GM21515 (cell line): ENCODE measurements around the gene VSTM2L.
"Not testable (repeated sequence)": the region's sequence is repeated elsewhere in the genome, so short reads cannot be mapped to it uniquely, and the experiment has no call there.

ENCODE experiments used
- ATAC-seq: cut with Tn5 transposase; IDR thresholded peaks from one replicate; pipeline ENCODE4 v1.9.1; 2021; ENCODE audit not compliant: unreplicated experiment

VSTM2L gene, protein sequence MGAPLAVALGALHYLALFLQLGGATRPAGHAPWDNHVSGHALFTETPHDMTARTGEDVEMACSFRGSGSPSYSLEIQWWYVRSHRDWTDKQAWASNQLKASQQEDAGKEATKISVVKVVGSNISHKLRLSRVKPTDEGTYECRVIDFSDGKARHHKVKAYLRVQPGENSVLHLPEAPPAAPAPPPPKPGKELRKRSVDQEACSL

DNA sequence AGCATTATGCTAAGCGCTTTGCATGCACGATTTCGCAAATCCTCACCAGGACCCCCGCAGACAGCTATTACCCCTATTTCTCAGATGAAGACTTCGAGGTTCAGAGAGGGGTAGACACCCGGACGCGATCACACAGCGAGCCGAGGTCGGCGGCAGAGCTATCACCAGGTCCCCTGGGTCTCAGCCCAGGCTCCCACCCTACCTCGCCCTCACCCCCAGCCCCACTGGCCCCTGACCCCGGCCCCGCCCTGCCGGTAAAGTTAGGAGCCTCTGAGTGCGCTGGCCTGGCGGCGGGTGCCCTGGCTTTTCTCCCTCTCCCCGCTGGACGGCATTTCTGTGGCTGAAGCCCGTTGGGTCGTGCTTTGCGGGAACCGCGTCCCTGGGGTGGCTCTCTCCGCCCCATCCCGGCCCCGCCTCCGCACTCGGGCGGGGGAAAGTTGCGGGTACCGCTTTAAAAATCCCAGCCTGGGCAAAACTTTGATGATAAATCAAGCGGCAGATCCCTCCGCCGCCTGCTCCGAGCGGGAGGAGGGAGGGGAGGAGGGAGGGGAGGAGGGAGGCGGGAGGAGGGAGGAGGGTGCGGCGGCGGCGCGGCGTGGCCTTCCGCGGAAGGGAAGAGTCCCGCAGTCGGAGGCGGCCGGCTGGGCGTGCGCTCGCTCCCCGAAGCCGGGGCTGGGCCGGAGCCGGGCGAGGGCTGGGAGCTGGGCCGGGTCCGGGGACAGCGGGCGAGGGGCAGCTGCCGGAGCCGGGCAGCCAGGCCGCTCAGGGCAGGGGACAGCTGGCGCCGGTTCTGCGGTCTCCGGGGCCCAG lies at the start of gene VSTM2L:
TSS of gene VSTM2L (plus strand) at position 624 of the 810 bp plus-strand sequence. CDS start 224 bp downstream, outside the sequence.
- no peak for ATAC-seq

DNA sequence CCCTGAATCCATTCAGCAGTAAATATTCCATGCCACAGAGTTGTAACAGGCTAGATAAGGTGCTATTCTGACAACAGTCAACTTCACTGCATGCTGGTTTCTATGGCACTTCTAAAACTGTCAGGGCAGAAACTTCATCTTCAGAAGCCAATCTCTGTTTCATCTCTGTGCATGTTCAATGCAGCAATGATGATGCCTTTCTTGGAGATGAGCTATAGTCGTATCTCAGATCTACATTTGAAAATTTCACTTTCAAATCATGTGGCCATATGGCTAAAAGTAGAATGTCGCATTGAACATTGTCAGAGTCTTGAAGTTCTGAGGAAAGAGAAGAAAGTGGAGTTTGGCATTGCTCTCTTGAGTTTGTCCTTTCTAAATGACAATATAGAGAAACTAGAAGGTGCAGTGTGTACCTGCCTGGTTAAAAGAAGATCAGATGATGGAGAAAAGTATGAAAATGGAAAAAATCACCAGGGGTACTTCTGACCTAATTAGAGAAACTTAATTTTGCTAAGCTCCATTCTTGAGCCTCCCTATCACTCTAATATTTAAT lies 49.0 kb upstream of the VSTM2L start:
- peak; percentile 75 for ATAC-seq

DNA sequence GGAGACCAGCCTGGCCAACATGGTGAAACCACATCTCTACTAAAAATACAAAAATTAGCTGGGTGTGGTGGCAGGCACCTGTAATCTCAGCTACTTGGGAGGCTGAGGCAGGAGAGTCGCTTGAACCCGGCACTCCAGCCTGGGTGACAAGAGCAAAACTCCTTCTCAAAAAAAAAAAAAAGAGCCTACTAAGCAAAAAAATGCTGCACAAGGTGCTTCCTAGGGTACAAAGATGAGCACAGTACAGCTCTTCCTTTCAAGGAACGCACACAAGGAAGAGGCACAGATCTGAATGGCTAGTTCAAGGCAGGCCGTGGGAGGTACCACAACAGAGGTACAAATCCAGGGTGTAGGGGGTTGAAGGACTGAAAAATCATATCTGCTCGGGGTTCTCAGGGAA lies 46.9 kb upstream of the VSTM2L start:
- not testable (repeated sequence) for ATAC-seq

DNA sequence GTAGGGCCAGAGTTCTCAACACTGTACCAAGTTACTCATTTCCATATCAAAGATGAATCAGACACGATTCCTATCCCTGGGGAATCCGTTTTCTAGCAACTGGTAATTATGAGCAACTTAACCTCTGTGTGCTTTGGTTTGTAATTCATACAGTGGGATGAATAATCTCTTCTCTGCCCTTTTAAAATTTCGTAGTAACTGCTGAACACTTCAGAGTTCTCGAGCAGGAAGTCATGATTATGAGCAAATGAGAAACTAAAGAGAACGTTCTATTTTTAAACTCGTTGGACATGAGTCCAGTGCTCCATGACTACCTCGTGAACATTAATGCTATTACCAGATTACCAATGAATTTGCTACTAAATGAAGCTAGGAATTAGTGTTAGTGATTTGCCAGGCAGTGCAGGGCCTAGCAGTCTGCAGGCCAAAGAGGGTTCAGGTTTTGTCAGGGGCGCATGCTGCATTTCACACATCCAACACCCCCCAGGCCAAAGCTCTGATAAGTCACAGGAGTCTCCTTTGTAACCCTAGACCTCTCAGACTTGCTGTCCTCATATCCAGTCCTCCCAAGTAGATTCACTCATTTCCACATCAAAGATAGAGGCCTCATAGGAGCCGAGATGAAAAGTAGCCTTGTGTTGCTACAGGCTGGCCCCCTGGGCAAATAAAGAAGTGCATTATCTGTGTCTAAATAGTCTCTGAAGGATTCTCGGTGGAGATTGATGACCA lies 45.8 kb upstream of the VSTM2L start:
- ATAC-seq, result no peak

DNA sequence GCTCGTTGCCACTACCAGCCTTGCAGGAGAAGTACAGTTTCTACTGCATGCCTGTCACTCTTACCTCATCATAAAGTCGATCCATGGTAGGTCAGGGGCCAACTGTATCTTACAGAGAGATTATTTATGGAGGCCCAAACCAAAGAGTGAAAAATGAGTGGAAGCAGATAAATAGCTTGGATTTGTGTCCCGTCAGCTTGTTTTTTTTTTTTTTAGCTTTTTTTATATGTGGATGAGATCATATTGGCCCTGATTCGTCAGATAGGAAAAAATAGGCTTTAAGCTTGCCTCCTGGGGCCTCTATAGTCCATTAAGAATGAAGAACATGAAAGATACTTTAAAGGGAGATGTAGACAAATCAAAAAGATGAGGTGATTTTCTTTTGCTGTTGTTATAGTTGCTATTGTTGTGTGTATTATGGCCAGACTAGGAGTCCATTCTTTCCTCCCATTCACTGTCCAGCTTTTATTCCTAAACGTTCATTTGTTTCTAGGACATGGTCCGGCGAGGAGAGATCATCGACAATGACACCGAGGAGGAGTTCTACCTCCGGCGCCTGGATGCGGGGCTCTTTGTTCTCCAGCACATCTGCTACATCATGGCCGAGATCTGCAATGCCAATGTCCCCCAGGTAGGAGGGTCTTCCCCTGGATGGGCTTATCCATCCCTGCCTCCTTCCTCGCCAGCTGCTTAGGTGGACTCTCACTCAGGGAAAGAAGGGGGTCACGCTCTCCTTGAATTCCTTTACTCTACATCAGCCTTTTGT lies 43.3 kb upstream of the VSTM2L start:
- ATAC-seq, result no peak

DNA sequence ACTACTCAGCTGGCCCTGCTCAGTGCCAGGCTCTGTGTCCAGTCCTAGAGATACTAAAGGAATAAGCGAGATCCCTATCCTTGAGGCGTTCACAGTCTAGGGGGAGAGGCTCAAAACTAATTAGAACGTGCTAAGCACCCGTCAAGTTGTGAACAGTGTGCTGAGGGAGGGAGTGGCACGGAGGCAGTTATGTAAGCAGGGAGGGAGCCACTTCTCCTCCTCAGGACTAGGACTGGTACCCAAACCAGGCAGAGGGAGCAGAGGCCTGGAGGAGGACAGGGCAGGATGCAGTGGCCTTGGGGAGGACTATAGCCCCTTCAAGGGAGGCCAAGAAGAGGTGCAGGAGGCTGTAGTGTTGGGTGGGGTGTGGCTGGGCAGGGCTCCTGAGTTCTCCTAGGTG lies 39.6 kb upstream of the VSTM2L start:
- no peak for ATAC-seq

DNA sequence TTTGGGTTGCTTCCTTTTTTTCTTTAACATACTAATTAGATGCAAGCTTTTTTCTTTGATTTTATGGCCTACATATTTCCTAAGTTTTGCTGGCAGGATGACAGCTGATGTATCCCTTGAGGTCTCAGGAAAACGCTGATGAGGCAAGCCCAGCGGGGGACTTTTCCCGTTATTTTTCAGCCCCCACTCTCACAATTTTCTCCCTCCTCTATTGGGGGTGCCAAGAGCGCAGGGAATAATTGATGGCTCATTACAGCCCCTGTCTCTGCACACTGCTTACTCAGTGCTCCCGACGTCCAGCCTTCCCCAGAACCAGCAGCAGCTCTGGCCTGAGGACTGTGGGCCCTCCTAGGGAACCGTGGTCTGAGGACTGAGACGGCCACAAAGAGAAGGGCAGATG lies 38.6 kb upstream of the VSTM2L start:
- no peak for ATAC-seq

DNA sequence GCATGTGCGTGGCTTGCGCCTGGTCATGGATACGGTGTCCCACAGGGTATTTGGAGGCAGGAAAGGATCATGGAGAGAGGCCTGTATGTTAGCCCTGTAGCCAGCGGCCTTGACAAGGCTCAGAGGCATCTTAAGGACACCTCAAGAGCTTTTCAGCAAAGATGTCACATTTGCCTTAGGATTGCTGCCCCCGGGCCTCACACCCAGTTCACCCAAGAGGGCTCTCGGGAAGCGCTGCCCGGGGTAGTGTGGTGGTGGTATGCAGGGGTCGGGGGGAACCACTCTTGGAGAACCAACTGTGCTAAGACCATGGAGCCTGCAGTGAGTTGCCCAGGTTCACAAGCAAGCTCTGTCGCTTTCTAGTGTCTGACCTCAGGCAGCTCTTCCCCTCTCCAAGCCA lies 36.9 kb upstream of the VSTM2L start:
- no peak for ATAC-seq

DNA sequence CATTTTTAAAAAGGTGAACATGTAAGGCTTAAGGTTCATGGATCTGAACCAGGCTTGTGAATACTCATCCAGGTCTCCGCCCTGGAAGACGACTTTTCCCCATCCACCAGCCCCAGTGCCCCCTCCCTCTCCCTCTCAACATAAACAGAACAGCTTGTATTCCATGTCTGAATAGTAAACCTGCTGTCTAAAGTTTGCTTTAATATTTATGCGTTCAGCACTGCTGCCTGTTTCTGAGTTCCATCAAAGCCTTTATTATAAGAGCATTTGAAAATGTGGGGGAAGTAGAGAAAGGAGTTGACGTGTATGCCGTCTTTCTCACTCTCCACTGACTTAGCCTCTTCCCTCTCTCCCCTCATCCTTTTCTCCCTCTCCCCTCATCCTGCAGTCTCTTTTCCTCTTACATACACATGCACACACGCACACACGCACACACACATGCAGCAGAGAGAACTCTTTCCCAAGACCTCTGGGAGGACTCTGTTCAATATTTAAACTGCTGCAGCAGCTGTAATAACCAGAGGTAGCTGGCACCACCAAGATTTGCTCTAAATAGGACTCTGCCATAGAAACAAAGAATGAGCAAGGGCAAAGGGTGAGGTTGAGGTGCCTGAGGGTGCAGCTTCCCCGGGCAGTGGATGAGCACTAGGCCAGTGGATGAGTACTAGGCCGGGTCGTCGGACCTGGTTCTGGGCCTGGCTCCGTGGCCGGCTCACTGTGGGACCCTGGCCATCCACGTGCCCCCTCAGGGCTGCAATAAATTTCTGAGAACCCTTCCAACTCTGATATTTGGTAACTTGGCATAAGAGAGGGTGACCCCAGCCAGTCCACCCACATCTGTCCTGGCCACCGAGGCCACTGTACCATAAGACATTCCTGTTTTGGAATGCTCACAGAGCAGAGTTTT lies 35.4 kb upstream of the VSTM2L start:
- no peak for ATAC-seq

DNA sequence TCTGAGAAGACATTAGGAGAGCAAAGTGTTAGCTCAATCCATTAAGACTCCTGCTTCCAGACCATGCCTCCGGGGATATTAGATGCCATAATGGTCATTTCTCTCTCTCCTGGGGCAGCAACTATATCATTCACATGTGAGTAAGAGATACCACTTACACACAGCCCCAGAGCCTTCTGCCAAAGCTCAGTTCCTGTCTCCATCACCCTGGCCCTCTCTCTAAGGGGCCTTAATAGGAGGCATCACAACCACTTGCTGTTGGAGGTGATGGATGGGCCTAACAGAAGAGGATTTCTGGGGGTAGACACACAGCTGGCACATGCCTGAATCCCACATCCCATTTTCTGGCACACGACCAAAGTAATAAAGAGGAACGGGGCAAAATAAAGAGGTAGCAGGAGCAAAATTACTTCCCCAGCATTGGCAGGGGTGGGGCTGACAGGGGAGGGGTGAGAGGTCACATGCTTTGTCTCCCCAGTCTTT lies 34.0 kb upstream of the VSTM2L start:
- no peak for ATAC-seq

DNA sequence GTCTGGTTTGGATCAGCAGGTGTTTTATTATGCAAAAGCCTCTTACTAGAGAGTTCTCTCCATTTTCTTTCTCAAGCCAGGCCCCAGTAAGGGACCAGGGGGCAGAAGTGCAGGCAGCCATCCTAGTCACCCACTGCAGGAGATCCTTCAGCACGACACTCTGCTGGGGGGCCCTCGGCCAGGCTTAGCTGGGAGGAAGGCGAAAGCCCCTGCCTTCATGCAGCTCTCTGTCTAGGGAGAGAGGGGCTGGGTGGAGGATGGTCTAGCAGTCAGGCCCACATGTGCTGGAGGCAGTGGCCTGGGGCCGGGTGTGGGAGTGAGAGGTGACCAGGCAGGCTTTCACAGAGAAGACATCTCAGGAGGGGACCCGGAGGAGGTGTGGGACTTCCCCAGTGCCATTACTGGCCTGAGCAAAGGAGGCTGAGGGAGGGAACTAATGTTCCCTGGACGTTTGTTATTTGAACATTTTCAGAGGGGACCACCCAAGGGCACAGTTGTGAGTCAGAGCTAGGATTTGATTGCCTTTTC lies 33.5 kb upstream of the VSTM2L start:
- ATAC-seq, result no peak

DNA sequence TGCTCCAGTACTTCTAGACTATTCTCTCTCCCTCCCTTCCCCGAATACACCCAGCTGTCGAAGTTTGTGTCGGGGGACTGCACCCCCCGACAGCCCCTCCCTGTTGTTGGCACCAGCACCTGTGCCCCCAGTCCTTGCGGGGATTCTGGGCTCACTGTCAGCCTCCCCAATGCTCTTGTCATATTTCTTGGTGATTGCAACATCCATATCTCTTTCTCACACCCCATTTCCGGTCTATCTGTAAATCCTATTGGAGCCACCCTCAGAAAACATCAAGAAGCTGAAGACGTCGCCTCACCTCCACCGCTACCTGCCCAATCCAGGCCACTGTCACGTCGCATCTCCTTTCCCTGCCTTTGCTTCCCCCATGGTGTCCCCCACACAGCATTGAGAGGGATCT lies 32.6 kb upstream of the VSTM2L start:
- no peak for ATAC-seq

DNA sequence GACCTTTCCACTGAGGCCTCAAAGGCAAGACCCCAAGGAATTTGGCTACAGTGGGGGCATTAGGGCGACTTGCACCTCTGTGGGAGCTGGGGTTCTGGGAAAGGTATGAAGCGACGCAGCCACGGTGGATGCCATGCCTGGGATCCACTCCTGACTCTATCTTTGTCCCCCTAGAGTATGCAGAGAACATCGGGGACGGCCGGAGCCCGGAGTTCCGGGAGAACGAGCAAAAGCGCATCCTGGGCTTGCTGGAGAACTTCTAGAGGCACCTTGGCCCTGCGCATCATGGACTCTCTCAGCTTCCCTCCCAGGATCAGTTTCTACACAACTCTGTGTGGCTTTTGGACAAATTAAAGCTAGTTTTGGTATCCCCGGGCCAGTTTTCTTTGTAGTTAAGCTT lies 31.2 kb upstream of the VSTM2L start:
- no peak for ATAC-seq

DNA sequence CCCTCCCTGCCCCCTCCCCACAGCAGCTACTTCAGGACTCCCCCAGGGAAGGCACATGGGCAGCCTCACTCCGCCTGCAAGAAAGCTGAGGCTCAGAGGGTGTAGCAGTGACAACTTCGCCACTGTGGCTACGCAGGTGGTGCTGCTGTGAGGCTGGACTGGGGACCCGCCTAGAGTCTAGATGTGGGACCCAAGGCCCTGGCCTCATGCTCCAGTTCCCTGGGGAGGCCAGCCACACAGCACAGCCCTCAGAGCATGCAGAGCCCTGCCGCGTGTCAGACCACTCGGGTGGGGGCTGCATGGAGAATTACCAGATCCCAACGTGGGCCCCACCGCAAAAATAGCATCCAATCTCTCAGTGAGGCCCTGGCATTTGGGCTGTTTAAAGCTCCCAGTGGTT lies 30.8 kb upstream of the VSTM2L start:
- no peak for ATAC-seq

DNA sequence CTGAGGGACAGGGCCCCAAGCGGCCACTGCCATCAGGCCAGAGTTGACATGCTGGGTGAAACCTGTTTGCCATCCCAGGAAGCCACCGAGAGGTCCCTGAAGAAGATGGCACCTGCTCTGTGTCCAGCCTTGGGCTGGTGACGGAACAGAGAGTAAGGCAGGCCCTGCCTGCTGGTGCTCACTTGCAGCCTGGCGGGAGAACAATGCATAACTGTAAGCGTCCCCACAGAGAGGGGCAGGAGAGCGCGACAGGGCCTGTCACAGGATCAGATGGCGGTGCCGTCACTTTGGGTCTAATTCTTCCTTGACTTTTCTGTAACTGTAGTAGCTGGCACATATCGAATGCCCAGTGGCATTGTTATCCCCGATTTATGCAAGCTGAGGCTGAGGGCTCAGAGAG lies 29.0 kb upstream of the VSTM2L start:
- no peak for ATAC-seq

DNA sequence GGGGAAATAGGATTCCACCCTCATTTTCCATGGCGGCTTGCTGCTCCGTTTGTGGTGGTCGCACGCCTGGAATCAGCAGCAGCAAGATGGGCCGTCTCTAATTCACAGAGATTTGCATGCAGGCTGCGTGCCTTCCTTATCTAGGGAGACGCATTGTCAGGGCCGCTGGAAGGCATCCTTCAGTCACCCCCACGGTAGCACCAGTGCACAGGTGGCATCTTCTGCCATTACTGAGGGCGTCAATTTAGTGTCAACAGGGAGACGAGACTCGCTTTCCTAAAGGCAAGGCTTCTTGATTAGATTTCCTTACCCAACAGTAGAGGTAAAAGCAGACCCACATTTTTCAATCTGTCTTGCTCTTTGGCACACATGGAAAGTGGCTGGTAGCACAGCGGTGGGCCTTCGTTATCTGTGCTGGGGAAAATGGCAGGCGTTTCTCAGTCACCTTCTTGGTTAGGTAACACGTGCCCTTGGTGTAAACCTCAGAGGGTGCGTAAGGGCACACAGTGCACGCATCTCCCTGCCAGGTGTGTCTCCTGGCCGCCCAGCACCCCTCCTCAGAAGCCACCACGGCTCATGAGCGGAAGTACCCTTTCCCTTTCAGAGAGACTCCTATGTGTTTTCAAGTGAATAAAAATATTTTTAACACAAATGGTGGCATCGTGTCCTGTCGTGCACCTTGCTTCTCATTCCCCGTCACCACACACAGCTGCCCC lies 27.3 kb upstream of the VSTM2L start:
- ATAC-seq, result no peak

DNA sequence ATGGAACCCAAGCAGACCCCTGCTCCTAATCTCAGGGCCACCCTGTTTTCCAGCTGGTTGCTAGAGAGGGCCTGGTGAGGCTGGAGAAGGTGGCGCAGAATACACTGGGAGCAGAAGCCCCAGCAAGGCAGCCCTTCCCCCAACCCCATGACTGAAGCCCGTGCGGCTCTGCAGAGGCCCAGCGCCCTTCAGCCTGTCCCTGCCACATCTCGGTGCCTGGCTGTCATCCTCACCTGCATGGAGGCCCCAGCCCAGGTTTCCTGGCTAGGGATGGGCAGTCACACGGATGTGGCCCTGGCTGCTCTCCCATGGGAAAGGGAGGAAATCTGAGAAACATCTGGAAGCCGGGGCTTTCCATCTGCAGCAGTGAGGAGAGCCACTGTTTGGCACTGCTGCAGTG lies 26.1 kb upstream of the VSTM2L start:
- ATAC-seq, result no peak

DNA sequence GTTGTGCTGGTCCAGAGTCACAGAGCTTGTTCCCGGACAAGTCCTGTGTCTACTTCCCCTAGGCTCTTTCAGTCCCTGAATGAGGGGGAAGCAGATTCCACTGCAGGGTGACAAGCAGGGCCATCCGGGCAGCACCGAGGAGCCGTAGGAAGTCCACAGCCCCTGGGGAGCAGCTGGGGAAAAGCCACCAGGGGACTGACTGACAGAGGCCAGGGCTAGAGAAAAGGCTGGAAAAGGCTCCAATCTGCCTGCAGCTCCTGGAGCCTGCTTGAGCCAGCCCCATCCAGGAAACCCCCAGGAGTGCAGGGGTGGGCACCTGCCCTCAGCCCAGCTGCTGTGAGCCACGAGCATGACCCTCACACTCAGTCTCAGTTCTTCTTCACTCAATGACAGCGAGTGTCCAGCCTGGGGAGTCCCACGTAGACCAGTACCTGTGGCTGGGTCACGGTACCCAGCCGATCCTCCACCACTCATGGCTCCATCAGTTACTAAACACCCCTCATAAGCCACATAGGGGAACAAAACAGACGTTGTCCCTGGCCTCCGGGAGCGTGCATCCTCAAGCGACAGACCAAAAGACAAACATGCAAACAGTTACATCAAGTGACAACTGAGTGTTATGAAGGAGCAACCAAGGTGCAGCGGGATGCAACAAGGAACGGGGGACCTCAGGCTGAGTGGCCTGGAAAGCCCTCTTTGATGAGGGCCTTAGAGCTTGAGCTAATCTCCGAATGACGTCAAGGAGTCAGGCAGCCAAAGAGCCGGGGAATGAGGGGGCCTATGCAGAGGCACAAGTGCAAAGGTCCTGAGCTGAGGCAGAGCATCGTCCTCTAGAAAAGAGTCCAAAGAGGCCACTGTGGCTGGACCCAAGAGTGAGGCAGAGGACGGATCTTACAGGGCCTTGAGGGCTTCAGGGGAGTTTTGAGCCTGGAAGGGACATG lies 24.8 kb upstream of the VSTM2L start:
- no peak for ATAC-seq
